ENCODE measurements around the gene SLC25A44.

The SLC25A44 gene, protein sequence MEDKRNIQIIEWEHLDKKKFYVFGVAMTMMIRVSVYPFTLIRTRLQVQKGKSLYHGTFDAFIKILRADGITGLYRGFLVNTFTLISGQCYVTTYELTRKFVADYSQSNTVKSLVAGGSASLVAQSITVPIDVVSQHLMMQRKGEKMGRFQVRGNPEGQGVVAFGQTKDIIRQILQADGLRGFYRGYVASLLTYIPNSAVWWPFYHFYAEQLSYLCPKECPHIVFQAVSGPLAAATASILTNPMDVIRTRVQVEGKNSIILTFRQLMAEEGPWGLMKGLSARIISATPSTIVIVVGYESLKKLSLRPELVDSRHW

DNA sequence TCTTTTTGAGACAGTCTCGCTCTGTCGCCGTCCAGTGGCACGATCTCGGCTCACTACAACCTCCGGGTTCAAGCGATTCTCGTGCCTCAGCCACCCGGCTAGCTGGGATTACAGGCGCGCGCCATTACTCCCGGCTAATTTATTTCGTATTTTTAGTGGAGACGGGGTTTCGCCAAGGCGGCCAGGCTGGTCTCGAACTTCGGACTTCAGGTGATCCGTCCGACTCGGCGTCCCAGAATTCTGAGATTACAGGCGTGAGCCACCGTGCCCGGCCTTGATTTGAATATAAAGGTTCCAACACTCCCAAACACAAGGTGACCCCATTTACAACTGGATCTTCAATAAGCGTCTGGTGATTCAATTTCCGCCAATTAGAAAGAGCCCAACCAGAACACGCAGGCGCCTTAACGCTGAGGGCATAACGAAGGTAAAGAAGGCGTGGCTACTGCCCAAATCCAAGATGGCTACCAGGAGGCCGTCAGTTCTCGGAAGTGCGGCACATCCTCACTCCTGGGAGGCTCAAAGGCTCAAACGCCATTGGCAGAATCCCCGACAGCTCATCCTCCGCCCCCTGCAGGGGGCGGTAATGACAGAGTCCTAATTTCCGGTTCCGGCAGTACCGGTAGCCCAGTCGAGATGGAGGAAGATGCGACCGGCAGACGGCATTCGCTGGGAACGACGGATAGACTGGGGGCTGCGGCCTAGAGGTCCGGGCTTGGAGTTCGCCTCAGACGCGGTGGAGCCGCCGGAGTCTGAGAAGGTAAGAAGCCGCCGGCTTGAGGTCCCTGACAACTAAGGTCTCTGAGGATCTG is at the start of gene SLC25A44:
Gene SLC25A44 (plus strand): TSS at position 617 of the 812 bp plus-strand sequence. CDS start 5,744 bp downstream, outside the sequence.
- peak; percentile 99 for DNase-seq

DNA sequence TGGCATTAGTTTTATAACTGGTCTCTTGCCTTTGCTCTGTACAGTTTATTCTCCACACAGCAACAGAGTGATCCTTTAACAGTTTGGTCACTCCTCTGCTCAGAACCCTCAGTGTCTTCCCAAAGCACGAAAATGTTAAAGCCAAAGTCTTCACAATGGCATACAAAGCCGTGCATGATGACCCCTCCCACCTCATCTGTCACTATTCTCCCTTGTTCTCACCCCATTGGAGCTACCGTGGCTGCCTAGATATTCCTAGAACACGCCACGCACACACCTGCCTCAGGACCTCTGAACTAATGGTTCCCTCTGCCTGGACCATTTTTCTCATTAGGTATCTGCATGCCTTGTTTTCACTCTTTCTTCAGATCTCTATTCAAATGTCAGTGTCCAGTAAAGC is 49.2 kb upstream of the SLC25A44 start:
- no peak for DNase-seq

DNA sequence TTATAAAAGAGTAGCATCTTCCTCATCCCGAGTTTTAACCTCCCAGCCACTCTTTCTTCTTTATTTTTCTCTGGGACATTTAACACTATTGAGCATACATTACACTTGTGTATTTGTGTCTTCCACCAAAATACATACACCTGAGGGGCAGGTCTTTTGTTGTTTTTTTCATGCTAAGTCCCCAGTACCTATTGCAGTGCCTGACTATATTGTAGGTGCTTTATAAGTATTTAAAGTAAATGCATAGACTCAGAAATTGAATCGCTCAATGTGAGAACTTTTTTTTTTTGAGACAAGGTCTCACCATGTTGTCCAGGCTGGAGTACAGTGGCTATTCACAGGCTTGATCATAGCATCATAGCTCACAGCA is 48.3 kb upstream of the SLC25A44 start:
- DNase-seq = no peak

DNA sequence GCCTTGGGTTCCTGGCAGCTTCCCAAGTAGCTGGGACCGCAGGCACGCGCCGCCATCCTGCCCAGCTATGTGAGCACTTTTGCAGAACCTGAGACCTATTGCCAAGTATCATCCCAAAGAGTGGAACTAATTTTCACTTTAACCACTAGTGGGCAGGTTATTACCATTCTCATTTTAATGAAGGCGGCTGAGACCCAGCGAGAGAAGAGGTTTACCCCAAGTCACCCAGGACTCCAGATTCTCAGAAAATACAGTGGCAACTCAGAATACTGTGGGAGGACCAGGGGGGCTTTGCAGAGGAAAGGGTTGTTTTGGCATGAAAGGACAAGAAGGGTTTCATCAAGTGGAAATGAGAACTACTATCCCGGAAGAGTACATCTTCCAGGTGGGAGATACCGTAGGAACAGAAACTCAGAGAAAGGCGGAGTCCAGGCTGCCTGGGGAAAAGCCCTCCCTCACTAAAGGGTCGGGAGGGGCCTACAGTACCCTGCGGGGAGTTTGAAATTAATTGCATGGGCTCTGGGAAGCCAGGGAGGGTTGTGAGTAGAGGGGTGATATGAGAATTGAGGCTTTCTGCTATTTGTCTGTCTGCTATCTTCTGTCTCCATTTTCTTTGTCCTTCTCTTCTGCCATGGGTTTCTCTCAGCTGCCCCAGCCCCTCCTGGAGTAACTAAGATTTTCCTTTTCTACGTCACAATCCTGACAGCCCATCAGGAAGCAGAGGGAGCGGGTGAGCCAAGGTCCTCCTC is 47.7 kb upstream of the SLC25A44 start:
- DNase-seq = peak; percentile 97

DNA sequence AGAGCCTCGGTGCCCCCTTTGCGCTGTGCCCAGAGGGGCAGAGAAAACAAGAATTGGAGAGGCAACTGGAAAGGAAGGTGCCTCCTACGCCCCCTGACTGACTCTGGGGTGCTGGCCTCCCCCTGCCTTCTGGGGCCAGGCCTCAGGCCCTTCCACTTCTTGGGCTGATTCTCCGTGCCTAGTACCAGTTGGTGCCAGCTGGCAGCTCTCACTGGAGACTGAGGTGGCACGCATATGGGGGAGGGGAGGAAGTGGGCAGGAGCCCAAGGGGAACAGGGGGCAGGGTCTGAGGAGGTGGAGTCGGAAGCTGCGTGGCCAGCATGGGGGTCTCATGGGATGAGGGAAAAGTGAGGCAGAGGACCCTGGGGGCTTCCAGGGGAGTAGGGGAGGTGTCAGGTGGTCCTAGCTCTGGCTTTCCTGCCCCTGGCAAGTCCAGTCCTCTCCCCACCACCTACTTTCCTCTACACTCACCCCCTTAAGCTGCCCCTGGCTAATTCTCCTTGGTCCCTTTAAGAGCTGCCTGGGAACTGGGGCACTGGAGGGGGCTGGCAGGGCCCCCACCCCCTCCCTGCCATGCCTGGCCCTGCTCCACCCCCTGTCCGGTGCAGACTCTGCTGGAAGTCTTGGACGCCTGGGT is 47.0 kb upstream of the SLC25A44 start:
- DNase-seq = no peak

DNA sequence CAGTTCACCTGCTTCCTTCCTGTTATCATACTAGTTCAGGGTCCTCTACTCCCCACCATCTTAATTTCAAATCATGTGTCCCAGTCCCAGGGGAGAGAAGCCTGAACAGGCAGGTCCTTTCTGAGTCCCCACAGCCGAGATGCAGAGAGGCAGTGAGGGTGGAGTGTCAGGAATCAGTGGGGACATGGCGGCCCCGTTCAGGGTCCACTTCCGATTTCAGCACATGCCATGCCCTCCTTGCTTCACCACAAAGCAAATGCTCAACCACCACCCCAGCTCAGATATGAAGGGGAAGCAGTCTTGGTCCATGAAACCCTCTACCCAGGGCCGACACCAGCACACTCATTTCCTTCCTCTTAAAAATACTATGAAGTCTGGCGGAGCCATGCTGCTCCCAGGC is 45.7 kb upstream of the SLC25A44 start:
- no peak for DNase-seq

DNA sequence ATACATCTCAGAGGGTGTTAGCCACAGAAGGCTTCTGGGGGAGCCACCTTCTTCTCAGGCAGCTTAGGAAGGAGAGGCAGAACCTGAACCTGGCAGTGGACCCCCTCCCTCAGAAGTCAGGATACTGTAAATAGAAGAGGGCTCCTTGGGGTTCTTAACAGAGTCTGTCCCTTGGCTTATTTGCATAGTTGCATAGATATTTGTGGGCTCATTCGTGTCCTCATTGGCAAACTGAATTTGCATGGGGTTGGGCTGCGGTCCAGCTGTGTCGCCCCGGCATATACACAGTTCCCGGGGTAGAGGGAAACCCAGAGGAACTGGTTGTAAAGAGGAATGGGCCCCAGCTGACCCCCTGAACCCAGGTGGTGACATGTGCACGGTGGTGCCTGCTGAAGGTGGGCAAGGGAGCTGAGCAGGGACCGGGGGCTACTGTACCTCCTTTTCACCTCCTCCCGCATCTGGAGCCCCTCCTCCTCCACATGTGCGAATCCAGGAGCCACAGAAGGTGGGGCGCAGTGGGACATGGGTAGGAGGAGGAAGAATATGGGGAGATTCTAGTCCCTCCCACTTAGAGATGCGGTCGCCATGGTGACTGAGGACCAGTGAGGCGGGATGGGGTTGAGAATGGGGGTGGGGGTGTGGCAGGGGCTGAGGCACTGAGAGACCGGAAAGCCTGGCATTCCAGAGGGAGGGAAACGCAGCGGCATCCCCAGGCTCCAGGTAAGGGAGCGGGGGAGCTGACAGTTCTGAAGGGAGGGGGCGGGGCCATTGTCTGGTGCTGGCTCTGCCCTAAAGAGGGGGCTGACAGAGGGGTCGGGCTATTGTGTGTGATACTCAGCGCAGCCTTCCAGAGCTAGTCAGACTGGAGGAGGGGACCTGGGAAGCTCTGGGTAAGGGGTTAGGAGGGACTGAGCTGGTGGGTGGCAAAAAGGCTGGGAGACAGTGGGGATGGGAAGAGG is 44.3 kb upstream of the SLC25A44 start:
- DNase-seq = no peak

DNA sequence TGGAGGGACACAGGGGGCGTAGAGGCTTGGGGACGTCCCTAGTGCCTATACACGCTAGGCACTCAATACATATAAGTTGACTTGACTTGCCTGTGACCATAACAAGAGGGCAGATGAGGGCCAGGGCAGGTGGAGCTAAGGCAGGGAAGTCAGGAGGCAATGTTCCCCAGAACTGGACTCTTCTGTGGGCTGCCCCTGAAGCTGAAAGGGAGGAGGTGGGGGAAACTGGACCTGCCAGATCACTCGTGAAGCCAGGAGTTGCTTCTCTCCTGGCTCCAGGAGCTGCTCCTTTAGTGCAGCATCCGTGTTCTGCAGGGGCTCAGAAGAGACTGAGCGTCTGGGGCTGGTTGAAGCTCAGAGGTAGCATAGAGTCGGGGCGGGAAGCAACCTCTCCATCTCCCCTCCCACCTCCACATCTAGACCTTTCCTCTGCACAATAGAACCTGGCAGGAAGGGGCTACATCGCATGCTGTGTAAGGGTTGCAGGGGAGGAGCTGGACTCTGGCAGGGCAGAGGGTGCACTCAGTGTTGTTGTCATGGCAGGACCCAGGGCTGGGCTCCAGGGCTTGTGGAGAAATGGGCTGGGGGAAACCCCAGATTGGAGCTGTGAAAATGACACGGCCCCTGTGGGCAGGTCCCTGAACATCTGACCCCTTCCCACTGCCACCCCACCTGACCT is 43.4 kb upstream of the SLC25A44 start:
- no peak for DNase-seq

DNA sequence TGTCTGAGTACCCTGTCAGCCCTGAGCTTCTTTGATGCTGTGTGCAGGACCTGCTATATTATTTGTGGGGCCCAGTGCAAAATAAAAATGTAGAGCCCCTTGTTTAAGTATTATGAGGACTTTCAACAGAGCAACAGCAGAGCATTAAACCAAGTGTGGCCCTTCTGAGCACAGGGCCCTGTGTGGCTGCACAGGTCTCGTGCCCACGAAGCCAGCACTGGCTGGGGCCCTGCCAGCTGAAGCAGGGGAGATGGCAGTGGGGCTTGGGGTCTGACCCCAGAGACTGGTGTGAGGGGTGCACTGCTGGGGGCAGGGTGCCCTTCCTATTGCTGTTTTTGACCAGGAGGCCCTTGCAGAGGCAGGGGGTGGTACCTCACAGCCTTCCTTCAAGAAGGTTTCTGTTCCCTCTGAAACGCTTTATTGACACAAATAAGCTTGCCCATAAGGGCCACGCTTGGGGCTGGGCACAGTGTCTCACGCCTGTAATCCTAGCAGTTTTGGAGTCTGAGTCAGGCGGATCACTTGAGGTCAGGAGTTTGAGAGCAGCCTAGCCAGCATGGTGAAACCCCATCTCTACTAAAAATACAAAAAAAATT is 42.7 kb upstream of the SLC25A44 start:
- DNase-seq = peak; percentile 78

DNA sequence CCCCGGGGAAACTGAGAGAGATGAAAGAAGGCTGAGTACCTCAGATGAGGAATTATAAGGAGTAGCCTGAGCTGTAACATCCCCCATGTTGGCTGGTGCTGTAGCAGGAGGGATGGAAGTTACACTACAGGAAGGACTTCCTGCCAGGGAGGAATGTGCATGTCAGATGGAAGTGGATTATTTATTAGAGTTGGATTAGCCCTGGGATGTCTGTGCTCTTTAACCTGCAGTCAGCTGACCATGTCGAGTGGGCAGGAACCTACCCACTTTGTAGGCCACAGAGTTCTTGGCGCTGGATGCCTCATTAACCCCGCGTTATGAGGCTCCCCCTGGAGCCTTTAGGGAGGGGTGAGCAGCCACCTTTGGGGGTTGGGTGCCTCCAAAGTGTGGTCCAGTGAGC is 41.3 kb upstream of the SLC25A44 start:
- DNase-seq = peak; percentile 59

DNA sequence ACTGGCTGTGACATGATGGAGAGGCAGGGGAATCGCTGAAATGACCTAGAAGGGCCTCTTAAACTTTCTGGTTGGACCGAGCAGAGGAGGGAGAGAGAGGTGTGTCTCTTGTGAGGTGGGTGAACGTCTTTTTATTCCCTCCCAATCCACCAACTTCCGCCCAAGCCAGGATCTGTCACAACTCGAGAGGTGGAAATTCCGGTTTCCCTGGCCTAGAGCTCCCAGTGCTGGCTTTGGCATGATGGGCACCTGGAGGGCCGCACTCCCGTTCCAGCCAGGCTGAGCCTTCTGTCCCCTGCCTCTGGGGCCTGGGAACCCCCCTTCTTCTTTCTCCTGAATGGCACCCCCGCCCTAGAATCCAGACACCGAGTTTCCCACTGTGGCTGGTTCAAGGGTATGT is 40.5 kb upstream of the SLC25A44 start, which contains the start of gene SEMA4A:
Gene SEMA4A (plus strand): TSS at position 224 of the 400 bp plus-strand sequence. CDS start 994 bp downstream, outside the sequence.
- DNase-seq = no peak

DNA sequence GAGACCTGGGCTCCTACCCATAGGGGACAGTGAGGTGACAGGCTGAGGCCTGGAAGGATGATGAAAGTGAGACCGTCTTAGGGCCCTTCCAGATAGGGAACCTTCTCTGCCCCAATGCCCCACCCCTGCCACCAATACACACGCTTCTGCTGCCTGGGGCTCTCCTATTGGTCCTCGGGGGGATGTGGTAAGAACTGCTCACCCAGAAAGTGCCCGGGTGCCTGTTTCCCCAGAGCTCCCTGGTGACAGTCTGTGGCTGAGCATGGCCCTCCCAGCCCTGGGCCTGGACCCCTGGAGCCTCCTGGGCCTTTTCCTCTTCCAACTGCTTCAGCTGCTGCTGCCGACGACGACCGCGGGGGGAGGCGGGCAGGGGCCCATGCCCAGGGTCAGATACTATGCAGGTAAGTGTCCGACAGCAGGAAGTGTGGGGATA is 39.6 kb upstream of the SLC25A44 start:
- no peak for DNase-seq

DNA sequence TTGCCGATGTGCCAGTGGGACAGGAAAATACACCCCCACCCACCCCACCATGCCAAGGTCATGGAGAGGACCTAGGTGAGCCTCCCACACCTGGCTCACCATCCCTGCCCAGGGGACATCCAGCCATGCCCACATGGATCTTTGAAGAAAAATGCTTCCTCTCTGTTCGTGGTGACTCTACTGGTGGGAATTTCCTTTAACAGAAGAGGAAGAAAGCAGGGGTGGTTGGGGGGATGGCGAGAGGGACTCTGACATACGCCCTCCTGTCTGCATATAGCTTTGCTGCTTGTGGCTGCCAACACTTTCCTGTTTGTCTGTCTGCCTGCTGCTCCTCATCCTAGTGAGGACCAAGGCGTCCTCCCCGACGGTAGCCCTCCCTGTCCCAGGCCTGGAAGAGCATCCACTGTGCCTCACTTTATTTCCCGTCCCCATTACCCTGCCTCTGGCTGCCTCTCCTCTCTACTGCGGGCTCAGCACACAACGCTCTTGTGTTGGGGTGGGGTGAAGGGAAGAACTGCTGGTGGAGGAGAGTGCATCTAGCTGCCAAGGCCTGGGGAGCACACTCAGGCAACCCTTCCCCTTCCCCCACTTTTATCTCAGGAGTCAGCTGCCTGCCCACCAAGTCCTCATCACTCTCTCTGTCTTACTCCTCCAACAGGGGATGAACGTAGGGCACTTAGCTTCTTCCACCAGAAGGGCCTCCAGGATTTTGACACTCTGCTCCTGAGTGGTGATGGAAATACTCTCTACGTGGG is 38.0 kb upstream of the SLC25A44 start:
- no peak for DNase-seq

DNA sequence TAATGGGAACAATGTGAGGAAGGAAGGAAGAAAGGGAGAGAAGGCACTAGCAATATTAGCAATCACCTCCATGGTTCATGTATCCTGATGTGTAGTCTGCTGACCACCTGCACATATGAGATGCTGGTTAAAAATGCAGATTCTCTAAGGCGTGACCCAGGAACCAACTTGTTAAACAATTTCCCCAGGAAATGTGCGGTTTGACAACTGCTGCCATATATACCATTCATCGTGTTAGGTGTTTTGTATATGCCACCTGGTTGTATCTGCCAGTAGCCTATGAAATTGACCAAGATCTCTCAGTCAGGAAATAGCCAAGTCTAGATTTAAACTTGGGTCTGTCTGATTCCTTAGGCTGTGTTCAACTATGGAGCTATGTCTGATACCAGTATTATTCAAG is 36.4 kb upstream of the SLC25A44 start:
- no peak for DNase-seq

DNA sequence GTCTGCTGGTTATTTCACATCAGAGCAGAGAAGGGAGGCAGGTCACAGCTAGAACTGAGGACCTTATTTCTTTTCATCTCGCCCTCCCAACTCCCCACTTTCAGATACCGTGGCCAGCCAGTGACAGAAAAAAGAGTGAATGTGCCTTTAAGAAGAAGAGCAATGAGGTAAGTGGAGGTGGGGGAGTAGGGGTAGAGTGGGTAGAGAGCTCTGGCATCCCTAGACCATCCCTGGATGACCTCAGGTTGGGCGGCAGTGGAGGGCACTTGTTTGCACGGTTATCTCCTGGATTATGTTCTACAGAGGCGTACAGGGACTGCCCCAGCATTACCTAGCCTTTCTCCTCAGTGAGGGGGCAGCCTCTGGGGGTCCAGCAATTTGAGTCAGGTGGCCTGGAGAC is 35.9 kb upstream of the SLC25A44 start:
- DNase-seq = no peak

DNA sequence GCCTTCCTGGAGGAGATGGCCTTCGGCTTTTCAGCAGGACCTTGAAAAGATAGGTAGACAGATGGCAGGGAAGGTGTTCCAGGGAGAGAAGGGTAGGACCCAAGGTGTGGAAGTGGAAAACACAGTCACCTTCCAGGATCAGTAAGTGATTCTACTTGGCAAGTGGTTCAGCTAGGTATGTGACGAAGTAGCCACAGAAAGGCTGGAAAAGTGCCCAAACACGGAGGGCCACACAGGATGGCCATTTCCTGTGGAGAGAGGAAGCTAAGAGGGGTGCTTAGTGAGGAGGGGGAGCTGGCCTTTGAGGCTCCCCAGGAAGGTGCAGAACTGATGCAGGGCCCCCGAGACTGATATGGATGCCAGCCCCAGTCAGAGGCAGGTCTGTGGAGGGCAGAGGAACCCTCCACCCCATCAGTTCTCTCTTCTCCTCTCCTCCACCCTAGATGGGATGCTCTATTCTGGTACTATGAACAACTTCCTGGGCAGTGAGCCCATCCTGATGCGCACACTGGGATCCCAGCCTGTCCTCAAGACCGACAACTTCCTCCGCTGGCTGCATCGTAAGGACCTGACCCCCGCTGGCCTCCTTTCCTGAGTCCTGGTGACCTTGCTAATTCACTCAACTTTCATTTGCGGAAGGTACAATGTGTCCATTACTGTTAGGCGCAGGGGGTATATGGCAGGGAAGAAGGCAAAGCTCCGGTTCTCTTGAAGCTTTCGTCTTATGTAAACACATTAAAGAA is 33.7 kb upstream of the SLC25A44 start:
- no peak for DNase-seq

DNA sequence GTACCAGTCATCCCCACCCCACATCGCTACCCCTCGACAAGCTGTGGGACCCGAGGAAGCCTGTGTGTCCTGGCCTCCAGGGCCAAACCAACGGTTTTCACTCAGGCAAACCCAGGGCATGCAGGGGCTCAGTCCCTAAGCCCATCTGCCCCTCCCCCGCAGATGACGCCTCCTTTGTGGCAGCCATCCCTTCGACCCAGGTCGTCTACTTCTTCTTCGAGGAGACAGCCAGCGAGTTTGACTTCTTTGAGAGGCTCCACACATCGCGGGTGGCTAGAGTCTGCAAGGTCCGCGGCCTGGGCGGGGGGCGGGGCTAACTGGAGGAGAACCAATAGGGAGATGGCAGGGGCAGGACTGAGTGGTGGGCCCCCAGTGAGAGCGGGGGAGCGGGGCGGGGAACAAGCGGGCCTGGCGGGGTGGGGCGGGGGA is 33.1 kb upstream of the SLC25A44 start:
- peak; percentile 81 for DNase-seq

DNA sequence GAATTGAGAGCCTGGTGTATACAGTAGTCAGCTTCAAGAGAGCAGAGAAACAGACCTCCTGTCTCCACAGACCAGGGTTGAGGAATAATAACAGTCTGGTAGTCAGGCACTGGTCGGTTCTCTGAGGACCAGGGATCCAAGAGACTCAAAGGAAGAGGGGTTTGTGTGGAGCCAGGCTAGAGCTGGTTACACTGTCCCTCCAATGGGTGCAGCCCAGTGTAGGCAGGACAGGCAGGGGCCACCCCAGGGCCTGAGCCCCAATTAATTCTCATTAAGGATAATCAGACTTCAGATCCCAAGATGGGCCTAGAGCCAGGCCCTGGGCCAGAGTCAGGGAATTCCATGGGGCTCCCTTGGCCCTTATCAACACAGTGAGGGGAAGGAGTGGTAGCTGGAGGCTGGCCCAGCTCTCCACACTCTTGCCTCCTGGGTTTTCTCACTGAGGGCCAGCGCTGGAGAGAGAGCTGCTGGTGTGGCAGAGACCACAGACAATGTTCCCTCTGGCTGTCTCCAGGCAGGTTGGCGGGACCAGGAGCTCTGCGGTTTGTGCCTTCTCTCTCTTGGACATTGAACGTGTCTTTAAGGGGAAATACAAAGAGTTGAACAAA is 31.4 kb upstream of the SLC25A44 start:
- DNase-seq = no peak

DNA sequence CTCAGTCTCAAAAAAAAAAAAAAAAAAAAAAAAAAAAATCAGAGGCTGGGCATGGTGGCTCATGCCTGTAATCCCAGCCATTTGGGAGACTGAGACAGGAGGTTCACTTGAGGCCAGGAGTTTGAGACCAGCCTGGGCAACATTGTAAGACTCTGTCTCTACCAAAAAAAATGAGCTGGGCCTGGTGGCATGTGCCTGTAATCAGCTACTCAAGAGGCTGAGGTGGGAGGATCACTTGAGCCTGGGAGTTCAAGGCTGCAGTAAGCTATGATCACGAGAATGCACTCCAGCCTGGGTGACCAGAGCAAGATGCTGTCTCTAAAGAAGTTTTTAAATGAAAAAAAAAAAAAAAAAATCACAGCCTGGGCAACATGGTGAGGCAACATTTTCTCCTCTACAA is 30.2 kb upstream of the SLC25A44 start:
- DNase-seq = no peak
